ENCODE results near the gene PLEKHG3.
A peak's percentile ranks its signal among the peaks of the same experiment; 100 is the strongest.

PLEKHG3 gene

GRCh38 chr14:64708148-64709004 lies 4.2 kb downstream of the PLEKHG3 start:
- no peak for DNase-seq

DNA sequence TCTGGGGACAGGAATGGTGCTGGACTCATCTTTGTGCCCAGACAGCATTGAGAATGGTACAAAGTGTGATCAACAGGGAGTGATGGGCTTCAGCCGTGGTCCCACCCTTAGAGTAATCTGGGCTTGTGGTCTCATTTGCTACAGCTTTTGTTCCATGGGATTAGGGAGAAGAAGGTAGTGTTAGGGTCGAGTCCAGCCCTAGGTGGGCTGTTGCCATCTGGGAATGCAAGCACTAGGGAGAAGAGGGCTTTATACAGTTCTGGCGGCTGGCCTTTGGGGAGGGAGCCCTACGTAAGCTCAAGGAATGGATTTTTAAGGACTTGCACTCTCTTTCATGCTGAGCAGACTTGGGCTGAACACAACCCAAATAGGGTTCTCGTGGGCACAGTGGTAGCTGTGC lies 4.9 kb downstream of the PLEKHG3 start:
- no peak for DNase-seq

GRCh38 chr14:64711039-64711438 lies 6.8 kb downstream of the PLEKHG3 start:
- DNase-seq = no peak

DNA sequence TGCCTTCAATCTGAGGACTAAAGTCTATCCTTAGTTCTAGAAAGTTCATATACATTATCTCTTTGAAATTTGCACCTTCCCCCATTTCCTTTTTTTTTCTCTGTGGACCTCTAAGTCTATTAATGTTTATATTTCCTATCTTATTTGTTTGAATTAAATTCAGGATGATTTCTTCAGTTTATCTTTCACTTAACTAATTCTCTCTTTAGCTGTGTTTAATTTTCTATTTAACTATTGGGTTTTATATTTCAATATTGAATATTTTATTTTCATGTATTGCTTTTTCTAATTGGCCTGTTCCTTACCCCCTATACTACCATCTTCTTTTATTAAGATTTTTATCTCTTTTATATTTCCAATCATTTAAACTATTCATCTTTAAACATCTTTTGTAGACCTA lies 9.5 kb downstream of the PLEKHG3 start:
- no peak for DNase-seq

- DNase-seq = no peak
Measured at GRCh38 chr14:64714432-64715025, 10.3 kb downstream of the PLEKHG3 start.

DNA sequence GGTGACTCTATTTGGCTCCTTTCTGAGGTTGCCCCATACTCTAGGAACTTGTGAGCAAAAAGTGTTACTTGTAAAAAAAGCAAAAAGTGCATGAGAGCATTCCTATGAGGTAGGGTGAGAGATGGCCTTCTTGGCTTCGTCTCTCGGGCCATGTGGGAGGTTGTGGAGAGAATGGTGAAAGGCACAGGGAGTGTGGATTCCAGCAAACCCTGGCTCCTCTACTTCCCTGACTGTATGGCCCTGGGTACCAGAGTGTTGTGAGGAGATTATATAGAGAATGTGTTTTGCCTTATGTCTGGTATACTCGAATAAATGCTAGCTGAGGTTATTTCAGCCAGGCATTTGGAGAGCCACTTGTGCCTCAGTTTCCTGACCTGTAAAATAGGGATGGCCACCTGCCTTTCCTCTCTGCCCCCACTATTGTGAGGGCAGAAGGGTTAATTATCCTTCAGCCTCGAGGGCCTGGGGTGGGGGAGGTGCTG lies 11.0 kb downstream of the PLEKHG3 start:
- no peak for DNase-seq

- no peak for DNase-seq
Measured at GRCh38 chr14:64715628-64716412, 11.6 kb downstream of the PLEKHG3 start.

DNA sequence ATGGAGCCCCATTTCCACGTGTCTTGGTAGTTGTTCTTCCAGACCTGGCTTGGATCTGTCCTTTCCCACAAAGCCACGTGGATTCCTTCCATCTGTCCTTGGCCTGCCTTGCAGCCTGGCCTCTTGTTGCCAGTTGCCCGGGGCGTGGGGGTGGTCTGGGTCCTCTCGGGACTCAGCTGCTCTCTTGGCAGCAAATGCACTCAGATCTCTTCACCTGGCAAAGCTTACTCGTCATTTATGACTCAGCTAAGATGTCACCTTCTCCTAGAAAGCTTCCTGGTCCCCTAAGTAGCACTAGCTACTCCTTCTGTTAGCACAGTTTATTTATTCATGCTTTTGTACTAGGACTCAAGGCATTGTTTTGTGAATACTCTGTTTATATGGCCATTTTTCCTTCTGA lies 13.6 kb downstream of the PLEKHG3 start:
- peak; percentile 35 for DNase-seq

DNA sequence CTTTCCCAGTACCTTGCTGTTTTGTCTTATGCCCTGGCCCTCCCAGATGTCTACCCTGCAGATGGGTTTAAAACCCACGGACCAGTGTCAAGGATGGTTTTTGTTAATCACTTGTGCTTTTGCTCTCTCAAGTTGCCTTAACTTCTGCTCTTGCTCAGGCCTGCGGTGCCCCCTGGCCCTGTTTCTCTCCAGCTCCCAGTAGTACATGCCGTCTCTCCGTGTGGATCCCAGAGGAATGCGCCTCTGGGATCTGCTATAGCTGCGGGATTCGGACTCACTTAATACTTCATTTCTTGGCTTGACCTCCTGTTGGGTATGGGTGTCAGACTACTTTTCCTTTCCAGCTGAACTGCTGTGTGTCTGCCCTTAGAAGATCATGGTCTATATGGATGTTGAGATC lies 14.5 kb downstream of the PLEKHG3 start:
- DNase-seq = no peak

GRCh38 chr14:64719601-64720000 lies 15.4 kb downstream of the PLEKHG3 start:
- no peak for DNase-seq

DNA sequence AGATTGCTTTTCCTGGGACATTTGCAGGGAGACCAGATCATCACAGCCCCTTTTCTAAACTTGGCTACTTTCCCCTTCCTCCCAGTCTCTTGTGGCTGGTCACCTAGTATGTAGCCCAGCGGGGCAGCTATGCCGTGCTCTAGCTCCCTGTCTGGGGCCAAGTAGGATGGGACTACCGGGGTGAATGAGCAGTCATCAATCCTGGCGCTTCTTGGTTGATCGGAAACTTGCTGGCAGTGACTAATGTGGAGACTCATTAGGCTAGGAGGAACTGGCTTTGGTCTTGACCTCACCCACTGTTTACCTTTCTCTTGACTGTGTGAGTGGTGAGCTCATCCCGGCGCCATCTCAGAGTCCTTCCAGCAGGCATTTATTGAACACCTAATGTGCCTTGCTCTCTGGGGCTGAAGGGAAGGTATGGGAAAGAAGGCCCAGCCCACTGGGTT lies 15.9 kb downstream of the PLEKHG3 start:
- DNase-seq = no peak

- peak; percentile 55 for DNase-seq
Measured at GRCh38 chr14:64721391-64721791, 17.2 kb downstream of the PLEKHG3 start.

DNA sequence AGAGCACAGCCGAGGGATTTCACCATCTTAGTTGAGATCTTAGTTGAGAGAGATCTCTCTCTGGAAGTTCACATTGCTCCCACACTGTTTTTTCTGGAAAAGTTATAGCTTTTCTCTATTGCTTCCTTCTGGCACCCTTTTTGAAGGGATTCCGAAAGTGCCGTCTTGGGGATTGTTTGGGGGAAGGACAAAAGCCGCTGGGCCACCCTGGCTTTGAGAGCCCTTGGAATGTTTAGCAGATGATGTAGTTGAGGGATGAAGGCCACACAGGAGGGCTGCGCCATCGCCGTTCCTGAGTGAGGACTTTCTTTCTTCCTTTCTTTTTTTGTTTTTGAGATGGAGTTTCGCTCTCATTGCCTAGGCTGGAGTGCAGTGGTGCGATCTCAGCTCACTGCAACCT lies 17.7 kb downstream of the PLEKHG3 start:
- DNase-seq = no peak

DNA sequence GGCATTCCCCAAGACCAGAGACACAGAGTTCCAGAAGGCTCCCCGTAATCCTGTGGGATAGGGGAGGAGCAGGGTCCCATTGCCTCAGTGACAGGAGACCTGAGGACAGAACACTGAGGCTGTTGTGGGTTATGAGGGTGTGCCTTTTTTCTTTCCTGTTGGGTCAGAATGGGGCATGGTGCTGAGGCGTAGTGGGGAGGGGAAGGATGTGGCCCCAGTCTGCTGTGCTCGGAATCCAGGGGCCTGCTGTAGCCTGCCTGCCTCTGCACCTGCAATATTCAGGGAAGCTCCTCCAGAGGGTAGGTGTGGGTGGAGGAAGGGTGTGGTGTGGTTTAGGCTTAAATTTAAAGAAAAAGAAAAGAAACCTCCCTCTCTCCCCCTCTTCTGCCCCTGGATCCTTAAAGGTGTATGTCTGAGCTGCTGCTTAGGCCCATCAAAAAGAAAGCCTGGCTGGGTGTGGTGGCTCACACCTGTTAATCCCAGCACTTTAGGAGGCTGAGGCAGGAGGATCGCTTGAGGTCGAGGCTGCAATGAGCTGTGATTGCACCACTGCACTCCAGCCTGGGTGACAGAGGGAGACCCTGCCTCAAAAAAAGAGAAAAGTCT lies 18.7 kb downstream of the PLEKHG3 start:
- DNase-seq = no peak

DNA sequence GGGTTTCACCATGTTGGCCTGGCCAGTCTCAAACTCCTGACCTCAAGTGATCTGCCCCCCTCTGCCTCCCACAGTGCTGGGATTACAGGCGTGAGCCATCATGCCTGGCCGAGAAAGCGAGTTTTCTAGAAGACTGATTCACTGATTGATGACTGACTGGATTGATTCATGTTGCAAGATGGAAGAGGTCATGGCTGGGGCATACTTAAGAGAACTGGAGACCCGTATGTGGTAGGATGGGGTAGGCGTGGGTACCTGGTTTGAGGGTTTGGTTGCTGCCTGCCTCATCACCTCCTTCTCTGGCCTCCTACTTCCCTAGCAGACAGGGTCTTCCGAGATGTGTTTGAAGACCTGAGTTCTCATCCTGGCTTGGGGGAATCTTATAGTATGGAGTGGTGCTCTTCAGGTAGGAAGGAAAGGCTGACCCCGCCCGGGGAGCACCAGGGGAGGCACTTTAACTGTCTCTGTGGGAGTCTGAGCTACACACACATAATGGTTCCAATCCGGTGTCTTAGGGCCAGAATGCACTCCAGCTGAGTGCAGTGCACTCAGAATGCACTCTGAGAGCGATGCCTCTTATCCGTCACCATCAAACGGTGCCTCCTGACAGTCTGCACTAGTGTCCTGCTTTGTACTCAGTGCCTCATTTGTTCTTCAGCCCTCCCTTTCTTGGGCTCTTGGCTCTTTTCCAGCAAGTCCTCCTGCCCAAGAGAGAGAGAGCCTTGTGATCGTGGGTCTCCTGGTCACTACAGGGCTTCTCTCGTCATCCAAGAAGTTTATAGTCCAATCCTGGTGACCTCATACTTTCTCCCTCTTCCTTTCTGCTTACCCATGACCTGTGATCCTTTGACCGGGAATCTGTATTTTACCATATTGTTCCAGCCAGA lies 19.7 kb downstream of the PLEKHG3 start:
- peak; percentile 17 for DNase-seq

DNA sequence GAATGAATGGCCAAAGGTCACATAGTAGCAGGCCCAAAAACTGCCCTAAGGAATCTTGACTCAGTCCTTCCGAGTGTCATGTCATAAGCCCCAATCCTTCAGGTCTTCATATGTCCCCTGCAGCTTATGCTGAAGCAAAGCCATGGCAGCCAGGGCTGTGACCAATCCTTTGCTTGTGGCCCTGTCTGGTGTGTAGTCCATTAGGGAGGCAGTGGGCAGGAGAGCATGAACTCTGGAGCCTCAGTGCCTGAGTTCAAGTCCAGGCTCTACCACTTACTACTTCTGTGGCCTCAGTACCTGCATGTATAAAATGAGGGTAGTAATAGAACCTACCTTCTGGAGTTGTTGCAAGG lies 20.3 kb downstream of the PLEKHG3 start:
- no peak for DNase-seq

- DNase-seq = peak; percentile 97
Measured at GRCh38 chr14:64725261-64725815, 21.1 kb downstream of the PLEKHG3 start.

GRCh38 chr14:64725879-64726584 lies 21.8 kb downstream of the PLEKHG3 start:
- DNase-seq = peak; percentile 76

DNA sequence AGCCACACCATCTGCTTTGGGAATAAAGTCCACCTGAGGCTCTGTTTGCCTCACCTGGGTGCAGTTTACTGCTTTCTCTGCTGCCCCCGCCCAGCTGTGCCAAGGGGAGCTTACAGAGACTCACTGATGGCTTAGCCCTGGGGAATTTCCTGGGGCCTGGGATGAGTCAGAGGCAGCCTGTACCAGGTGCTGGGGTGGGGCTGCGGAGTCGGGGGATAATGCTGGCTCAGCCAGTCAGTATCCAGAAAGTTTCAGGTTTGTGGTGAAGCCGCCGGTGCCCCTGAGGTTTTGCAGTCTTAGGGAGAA lies 22.3 kb downstream of the PLEKHG3 start:
- DNase-seq = peak; percentile 98

GRCh38 chr14:64727551-64728071 lies 23.4 kb downstream of the PLEKHG3 start:
- peak; percentile 48 for DNase-seq

DNA sequence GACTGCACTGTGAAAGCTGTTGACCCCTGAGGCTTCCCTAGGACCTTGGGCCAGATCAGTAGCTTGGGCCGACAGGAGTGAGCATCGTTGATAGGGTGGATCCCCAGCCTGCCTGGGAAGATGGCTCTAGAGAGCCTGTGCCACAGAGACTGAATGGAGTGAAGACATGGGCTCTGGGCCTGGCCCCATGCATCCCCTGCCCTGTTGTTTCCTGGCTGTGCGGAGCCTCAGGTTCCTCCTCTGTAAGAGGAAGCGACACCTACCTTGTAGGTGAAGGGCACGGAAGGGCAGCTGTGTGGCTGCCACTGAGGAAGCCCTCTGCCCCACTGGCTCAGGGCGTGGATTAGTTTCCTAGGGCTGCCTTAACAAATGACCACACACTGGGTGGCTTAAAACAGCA lies 23.9 kb downstream of the PLEKHG3 start:
- DNase-seq = no peak
